C4-2B (cell line): ENCODE results near the gene CACUL1.

Experiments used
- CTCF ChIP-seq: fragments of 450-650 bp; conservative IDR thresholded peaks from 2 replicates; pipeline ENCODE4 v1.5.1; 2017; ENCODE audit warnings: mild to moderate bottlenecking
- ZFX ChIP-seq: fragments of 450-650 bp; IDR thresholded peaks from 2 replicates; pipeline ENCODE4 v1.6.1; 2017

- TF ChIP-seq CTCF: no peak
- TF ChIP-seq ZFX: no peak
These were observed 38.8 kb upstream of the CACUL1 start for GRCh38 chr10:118793545-118793944.
